Ovary (tissue), 9 donors: ENCODE results near the gene TYMP. TPM values are rescaled to one million over a fixed set of nuclear protein-coding genes. Genes with fewer than 3 reads are reported as not detected.

ENCODE experiments used
- DNase-seq, 5 donors: peaks; one replicate each; pipeline ENCODE4 v3.0.0-alpha.2; 2019 to 2020
- H3K27ac ChIP-seq, 2 donors: fragments of 200-600 bp; one replicate each; pipeline versions ENCODE4 v1.5.1 to v1.8.0; 2019 to 2022
- H3K27me3 ChIP-seq: fragments of 200-600 bp; one replicate; pipeline ENCODE4 v1.8.0; 2022
- H3K36me3 ChIP-seq: fragments of 200-600 bp; sonication (generic); one replicate; pipeline ENCODE4 v1.5.1; 2019
- H3K4me1 ChIP-seq: one replicate; pipeline ENCODE4 v1.8.1; 2013; ENCODE audit warnings: mild to moderate bottlenecking, moderate library complexity; ENCODE audit not compliant: insufficient read depth
- H3K4me3 ChIP-seq: fragments of 200-600 bp; sonication (generic); one replicate; pipeline ENCODE4 v1.5.1; 2017
- H3K9me3 ChIP-seq, 2 donors: fragments of 200-600 bp in 1 of 2; sonication (generic) in 1 of 2; one replicate each; pipeline versions ENCODE4 v1.5.1 to v1.8.1; 2013 to 2019; ENCODE audit warnings: mild to moderate bottlenecking in 1 of 2, moderate library complexity in 1 of 2
- EP300 ChIP-seq: sonication (generic); formaldehyde crosslinking; IDR thresholded peaks from one replicate; pipeline ENCODE4 v1.6.1; 2017; ENCODE audit warnings: antibody characterized with exemption
- POLR2A ChIP-seq: fragments of 450-650 bp; IDR thresholded peaks from one replicate; pipeline ENCODE4 v1.6.1; 2017; ENCODE audit warnings: antibody characterized with exemption, mild to moderate bottlenecking, moderate library complexity
- WGBS, 3 donors: extraction: QIAGEN DNeasy Blood & Tissue Kit in 1 of 3; methylation state at CpG; one replicate each; pipeline versions ENCODE4 v1.1.5 to v1.1.7; 2013 to 2017; 5-methylcytosine and 5-hydroxymethylcytosine counted together
- intact Hi-C, 4 donors: fragments of 100-400 bp; cut with DNase I; formaldehyde crosslinking; loops; one replicate each; pipeline versions ENCODE4 v1.11.0 to v1.15.1; 2022 to 2023
- polyA plus RNA-seq, 2 donors: library from polyadenylated mRNA; stranded (reverse); fragments of 200-250 nt in 1 of 2; fragments of 350-450 nt in 1 of 2; fragmentation: Illumina TruSeq in 1 of 2; extraction: RNeasy Lipid Tissue Mini Kit (QIAGEN cat#74804) in 1 of 2; gene quantifications; one replicate each; pipeline ENCODE4 v1.2.3, GENCODE V29; 2013 to 2014
- total RNA-seq, 7 donors: library from RNA; depleted of rRNA in 2 of 7; stranded (reverse); fragments of >200 nt in 2 of 7; fragmentation: NEBNext Ultra II Directional in 3 of 7; extraction: Animal tissue kit (Norgen Biotek cat#: 25700) in 3 of 7; gene quantifications; one replicate each; pipeline versions ENCODE4 v1.1.0 to v1.2.4, GENCODE V29; 2016 to 2023
- TF ChIP-seq, protein P1 (sequence below), 3 donors: fragments of 450-650 bp in 2 of 3; fragments of 200-600 bp in 1 of 3; IDR thresholded peaks; one replicate each; pipeline versions ENCODE4 v1.5.1 to v1.8.0; 2016 to 2022; ENCODE audit warnings: antibody characterized with exemption in 3 of 3, mild to moderate bottlenecking in 1 of 3
- donor health status: DM: no; HTN: no; CAD: no; lungs with moderate emphysema.
- donor health status: DM: no; HTN: no; CAD: no.
- donor health status: Bipolar disorder and iron deficiency.
- donor health status: DM: yes; HTN: yes; CAD: no.
- donor health status: DM: no; HTN: no; CAD: no.
- donor health status: DM: yes; HTN: yes; CAD: no.

The TYMP gene
- total and polyA plus RNA-seq, 9 donors: 2.7 to 72.4 (median 14.8) TPM

GRCh38 chr22:50479721-50480120 is 50.1 kb downstream of the TYMP start:
- intact Hi-C loops: no loop called here
- TF ChIP-seq EP300: no peak
- TF ChIP-seq POLR2A: no peak
- TF ChIP-seq, protein P1, sequence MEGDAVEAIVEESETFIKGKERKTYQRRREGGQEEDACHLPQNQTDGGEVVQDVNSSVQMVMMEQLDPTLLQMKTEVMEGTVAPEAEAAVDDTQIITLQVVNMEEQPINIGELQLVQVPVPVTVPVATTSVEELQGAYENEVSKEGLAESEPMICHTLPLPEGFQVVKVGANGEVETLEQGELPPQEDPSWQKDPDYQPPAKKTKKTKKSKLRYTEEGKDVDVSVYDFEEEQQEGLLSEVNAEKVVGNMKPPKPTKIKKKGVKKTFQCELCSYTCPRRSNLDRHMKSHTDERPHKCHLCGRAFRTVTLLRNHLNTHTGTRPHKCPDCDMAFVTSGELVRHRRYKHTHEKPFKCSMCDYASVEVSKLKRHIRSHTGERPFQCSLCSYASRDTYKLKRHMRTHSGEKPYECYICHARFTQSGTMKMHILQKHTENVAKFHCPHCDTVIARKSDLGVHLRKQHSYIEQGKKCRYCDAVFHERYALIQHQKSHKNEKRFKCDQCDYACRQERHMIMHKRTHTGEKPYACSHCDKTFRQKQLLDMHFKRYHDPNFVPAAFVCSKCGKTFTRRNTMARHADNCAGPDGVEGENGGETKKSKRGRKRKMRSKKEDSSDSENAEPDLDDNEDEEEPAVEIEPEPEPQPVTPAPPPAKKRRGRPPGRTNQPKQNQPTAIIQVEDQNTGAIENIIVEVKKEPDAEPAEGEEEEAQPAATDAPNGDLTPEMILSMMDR (IDR thresholded peaks at IDR 0.05): no peak
- no peak overlapping the region for H3K27ac ChIP-seq
- WGBS, 3 donors: 73 to 82% (median 74%) methylated on average over 11 of the region's 11 CpGs
- DNase-seq: no peak
- no peaks in the 10 kb centered on the region for H3K9me3 ChIP-seq
- H3K27me3 ChIP-seq: peaks cover 9% of the 10 kb centered on the region
- no peaks in the 10 kb centered on the region for H3K36me3 ChIP-seq
- H3K4me1 ChIP-seq: peaks cover 4% of the 10 kb centered on the region
- H3K4me3 ChIP-seq: no peak overlapping the region

GRCh38 chr22:50477923-50478322 is 51.9 kb downstream of the TYMP start:
- Histone ChIP-seq H3K4me3 (no peak overlapping the region), H3K4me1 (peaks cover 16% of the 10 kb centered on the region), H3K36me3 (no peaks in the 10 kb centered on the region), H3K27me3 (peaks cover 9% of the 10 kb centered on the region), H3K9me3 (no peaks in the 10 kb centered on the region), H3K27ac (no peak overlapping the region)
- TF ChIP-seq, protein P1 (IDR thresholded peaks at IDR 0.05): no peak
- TF ChIP-seq POLR2A: no peak
- no peak for TF ChIP-seq EP300
- no peak for DNase-seq
- WGBS, 3 donors: 85 to 93% (median 91%) methylated on average over 12 of the region's 12 CpGs
- intact Hi-C loops: no loop called here

DNA sequence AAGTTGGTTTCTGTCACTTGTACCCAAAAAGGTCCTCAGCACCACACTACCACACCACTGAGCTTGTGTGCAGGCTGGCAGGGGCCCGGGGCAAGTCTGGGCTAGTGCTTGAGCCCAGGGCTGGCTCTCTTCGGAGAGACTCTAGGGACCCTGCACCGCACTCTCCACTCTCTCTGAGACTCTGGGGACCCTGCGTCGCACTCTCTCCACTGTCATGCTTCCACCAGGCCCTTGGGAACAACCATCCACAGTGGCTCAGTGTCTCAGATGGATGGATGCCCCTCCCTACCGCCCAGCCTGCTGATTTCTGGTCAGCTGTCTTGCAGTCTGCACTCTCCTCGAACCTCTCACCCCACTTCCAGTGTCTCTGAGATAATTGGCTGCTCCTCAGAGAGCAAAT is 52.9 kb downstream of the TYMP start:
- H3K27me3 ChIP-seq: peaks cover 9% of the 10 kb centered on the region
- intact Hi-C loops: no loop called here
- H3K9me3 ChIP-seq: no peaks in the 10 kb centered on the region
- 73 to 74% (median 73%) methylated on average over 7 of the region's 7 CpGs for WGBS, 3 donors
- no peak overlapping the region for H3K4me3 ChIP-seq
- no peak for TF ChIP-seq EP300
- TF ChIP-seq, protein P1 (IDR thresholded peaks at IDR 0.05): no peak
- TF ChIP-seq POLR2A: no peak
- no peak overlapping the region for H3K27ac ChIP-seq
- peaks cover 18% of the 10 kb centered on the region for H3K4me1 ChIP-seq
- DNase-seq: no peak
- H3K36me3 ChIP-seq: no peaks in the 10 kb centered on the region

Other genes with a start within 250 kb of the TYMP start
- gene PLXNB2, start 222.4 kb downstream of the TYMP start, total RNA-seq: 100 to 1,000 TPM; 121 to 274 (median 229) TPM
- 100 to 1,000 TPM in 1 of 2 donors, 10 to 100 TPM in 1; 26.5 to 135 TPM for gene PLXNB2, start 222.4 kb downstream of the TYMP start, polyA plus RNA-seq
- 10 to 100 TPM in 2 of 7 donors, 1 to 10 TPM in 5; 2.6 to 17.3 (median 7.4) TPM for gene DENND6B, start 203.0 kb downstream of the TYMP start, total RNA-seq
- 1 to 10 TPM in 1 of 2 donors, under 1 TPM in 1; 0.38 to 5.6 TPM for gene DENND6B, start 203.0 kb downstream of the TYMP start, polyA plus RNA-seq
- 10 to 100 TPM; 30.1 to 52.9 (median 37.8) TPM for gene PPP6R2, start 186.7 kb downstream of the TYMP start, total RNA-seq
- 10 to 100 TPM in 1 of 2 donors, 1 to 10 TPM in 1; 8.2 to 33.4 TPM for gene PPP6R2, start 186.7 kb downstream of the TYMP start, polyA plus RNA-seq
- 10 to 100 TPM; 25.6 to 86.0 (median 65.1) TPM for gene SBF1, start 55.0 kb downstream of the TYMP start, total RNA-seq
- gene SBF1, start 55.0 kb downstream of the TYMP start, polyA plus RNA-seq: 10 to 100 TPM in 1 of 2 donors, 1 to 10 TPM in 1; 1.9 to 36.7 TPM
- 1 to 10 TPM in 1 of 7 donors, under 1 TPM in 3, not detected in 3; 0.11 to 2.6 (median 0.21) TPM for gene ADM2, start 48.5 kb downstream of the TYMP start, total RNA-seq
- gene ADM2, start 48.5 kb downstream of the TYMP start, polyA plus RNA-seq: under 1 TPM; 0.01 to 0.03 TPM
- gene MIOX, start 43.2 kb downstream of the TYMP start, total RNA-seq: under 1 TPM in 1 of 7 donors, not detected in 6; 0.20 TPM
- not detected for gene MIOX, start 43.2 kb downstream of the TYMP start, polyA plus RNA-seq
- gene LMF2, start 22.3 kb downstream of the TYMP start, total RNA-seq: 10 to 100 TPM; 43.6 to 76.6 (median 60.9) TPM
- gene LMF2, start 22.3 kb downstream of the TYMP start, polyA plus RNA-seq: 10 to 100 TPM in 1 of 2 donors, 1 to 10 TPM in 1; 1.5 to 52.3 TPM
- 10 to 100 TPM; 37.1 to 61.5 (median 53.7) TPM for gene NCAPH2, start 21.8 kb downstream of the TYMP start, total RNA-seq
- gene NCAPH2, start 21.8 kb downstream of the TYMP start, polyA plus RNA-seq: 10 to 100 TPM; 11.5 to 49.0 TPM
- 1 to 10 TPM in 2 of 7 donors, under 1 TPM in 2, not detected in 3; 0.73 to 5.1 (median 2.6) TPM for gene SCO2, start 4.4 kb downstream of the TYMP start, total RNA-seq
- under 1 TPM in 1 of 2 donors, not detected in 1; 0.75 TPM for gene SCO2, start 4.4 kb downstream of the TYMP start, polyA plus RNA-seq
- gene KLHDC7B, start 15.9 kb upstream of the TYMP start, total RNA-seq: under 1 TPM in 5 of 7 donors, not detected in 2; 0.10 to 0.12 (median 0.10) TPM
- gene KLHDC7B, start 15.9 kb upstream of the TYMP start, polyA plus RNA-seq: under 1 TPM; 0.04 to 0.13 TPM
- gene SYCE3, start 32.9 kb upstream of the TYMP start, total RNA-seq: not detected
- gene SYCE3, start 32.9 kb upstream of the TYMP start, polyA plus RNA-seq: not detected
- 10 to 100 TPM in 1 of 7 donors, 1 to 10 TPM in 6; 3.6 to 10.6 (median 5.2) TPM for gene CPT1B, start 48.4 kb upstream of the TYMP start, total RNA-seq
- gene CPT1B, start 48.4 kb upstream of the TYMP start, polyA plus RNA-seq: 1 to 10 TPM; 2.5 to 4.2 TPM
- gene CHKB, start 52.8 kb upstream of the TYMP start, total RNA-seq: 10 to 100 TPM; 34.9 to 73.2 (median 48.8) TPM
- 10 to 100 TPM; 42.2 to 44.2 TPM for gene CHKB, start 52.8 kb upstream of the TYMP start, polyA plus RNA-seq
- gene MAPK8IP2, start 70.8 kb upstream of the TYMP start, total RNA-seq: 10 to 100 TPM in 4 of 7 donors, 1 to 10 TPM in 3; 5.0 to 28.4 (median 13.2) TPM
- 1 to 10 TPM; 1.1 to 6.0 TPM for gene MAPK8IP2, start 70.8 kb upstream of the TYMP start, polyA plus RNA-seq
- gene ARSA, start 98.1 kb upstream of the TYMP start, total RNA-seq: 10 to 100 TPM; 11.9 to 51.6 (median 19.9) TPM
- gene ARSA, start 98.1 kb upstream of the TYMP start, polyA plus RNA-seq: 10 to 100 TPM in 1 of 2 donors, 1 to 10 TPM in 1; 2.1 to 13.1 TPM
- gene SHANK3, start 142.8 kb upstream of the TYMP start, total RNA-seq: 10 to 100 TPM in 2 of 7 donors, 1 to 10 TPM in 5; 2.6 to 23.2 (median 6.2) TPM
- 1 to 10 TPM; 2.7 to 9.8 TPM for gene SHANK3, start 142.8 kb upstream of the TYMP start, polyA plus RNA-seq
- gene ACR, start 208.2 kb upstream of the TYMP start, total RNA-seq: 1 to 10 TPM in 1 of 7 donors, under 1 TPM in 2, not detected in 4; 0.25 to 1.3 (median 0.64) TPM
- gene ACR, start 208.2 kb upstream of the TYMP start, polyA plus RNA-seq: under 1 TPM; 0.33 TPM